ENCODE results near the gene MINDY4.

MINDY4 gene

GRCh38 chr7:30782690-30783089 is 11.5 kb downstream of the MINDY4 start:
- H3K4me3 ChIP-seq (ENCODE audit: low read length): no peak overlapping the region
- TF ChIP-seq, protein P1, sequence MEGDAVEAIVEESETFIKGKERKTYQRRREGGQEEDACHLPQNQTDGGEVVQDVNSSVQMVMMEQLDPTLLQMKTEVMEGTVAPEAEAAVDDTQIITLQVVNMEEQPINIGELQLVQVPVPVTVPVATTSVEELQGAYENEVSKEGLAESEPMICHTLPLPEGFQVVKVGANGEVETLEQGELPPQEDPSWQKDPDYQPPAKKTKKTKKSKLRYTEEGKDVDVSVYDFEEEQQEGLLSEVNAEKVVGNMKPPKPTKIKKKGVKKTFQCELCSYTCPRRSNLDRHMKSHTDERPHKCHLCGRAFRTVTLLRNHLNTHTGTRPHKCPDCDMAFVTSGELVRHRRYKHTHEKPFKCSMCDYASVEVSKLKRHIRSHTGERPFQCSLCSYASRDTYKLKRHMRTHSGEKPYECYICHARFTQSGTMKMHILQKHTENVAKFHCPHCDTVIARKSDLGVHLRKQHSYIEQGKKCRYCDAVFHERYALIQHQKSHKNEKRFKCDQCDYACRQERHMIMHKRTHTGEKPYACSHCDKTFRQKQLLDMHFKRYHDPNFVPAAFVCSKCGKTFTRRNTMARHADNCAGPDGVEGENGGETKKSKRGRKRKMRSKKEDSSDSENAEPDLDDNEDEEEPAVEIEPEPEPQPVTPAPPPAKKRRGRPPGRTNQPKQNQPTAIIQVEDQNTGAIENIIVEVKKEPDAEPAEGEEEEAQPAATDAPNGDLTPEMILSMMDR (IDR thresholded peaks at IDR 0.05; ENCODE audit: insufficient read depth, low read depth, low read length, missing control alignments): no peak
- no peak for DNase-seq (ENCODE audit: low read depth)

GRCh38 chr7:30785786-30786185 is 14.6 kb downstream of the MINDY4 start:
- H3K4me3 ChIP-seq (ENCODE audit: low read length): no peak overlapping the region
- TF ChIP-seq, protein P1 (IDR thresholded peaks at IDR 0.05; ENCODE audit: insufficient read depth, low read depth, low read length, missing control alignments): no peak
- no peak for DNase-seq (ENCODE audit: low read depth)

DNA sequence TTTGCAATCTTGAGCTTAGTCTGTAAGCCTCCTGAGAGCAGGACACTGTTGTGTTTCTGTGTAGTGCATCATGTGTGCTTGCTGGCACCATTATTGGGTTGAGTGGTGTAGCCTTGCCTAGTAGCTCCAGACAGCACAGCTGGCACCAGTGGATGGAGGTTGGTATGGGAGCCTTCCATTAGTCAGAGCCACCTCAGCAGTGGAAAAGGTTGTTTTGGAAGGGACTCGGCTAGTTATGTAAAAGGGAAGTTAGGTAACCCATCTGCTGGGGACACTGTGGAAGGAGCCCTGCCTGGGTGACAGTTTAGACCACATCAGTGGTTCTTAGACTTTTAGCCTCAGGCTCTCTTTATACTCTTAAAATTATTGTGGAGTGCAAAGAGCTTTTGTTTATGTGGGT is 16.3 kb downstream of the MINDY4 start:
- no peak for DNase-seq (ENCODE audit: low read depth)
- TF ChIP-seq, protein P1 (IDR thresholded peaks at IDR 0.05; ENCODE audit: insufficient read depth, low read depth, low read length, missing control alignments): no peak
- H3K4me3 ChIP-seq (ENCODE audit: low read length): no peak overlapping the region

DNA sequence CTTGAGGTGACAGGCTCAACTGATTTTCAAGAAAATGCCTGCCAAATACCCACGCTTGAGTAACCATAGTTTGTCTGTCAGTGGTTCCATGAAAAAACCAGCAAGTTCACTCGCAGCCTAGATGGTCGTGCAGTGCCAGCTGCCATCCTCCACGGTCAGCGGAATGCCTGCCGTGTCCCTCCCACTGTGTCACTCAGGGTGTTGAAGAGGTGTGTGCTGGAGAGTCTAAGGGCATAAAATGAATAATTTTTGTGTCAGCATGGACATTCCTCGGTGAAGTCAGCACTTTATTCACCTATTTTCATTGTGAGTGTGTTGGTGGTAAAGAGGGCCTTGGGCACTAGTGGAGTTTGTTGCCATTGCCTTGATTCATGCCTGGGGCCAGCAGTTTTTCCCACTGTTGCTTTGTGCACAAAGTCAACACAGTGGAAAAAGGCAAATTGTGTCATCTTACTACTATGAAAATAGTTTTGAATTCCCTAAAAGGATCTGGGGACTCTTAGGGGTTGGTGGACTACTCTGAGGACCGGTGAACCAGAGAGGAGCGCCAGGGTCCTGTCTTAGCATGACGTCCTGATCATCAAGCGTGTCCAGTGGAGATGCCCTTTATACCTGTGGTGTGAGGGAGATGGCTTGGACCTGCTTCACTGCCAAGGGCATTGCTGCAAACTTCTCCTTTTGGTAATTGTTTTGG is 17.6 kb downstream of the MINDY4 start:
- TF ChIP-seq, protein P1 (IDR thresholded peaks at IDR 0.05; ENCODE audit: insufficient read depth, low read depth, low read length, missing control alignments): no peak
- H3K4me3 ChIP-seq (ENCODE audit: low read length): no peak overlapping the region
- no peak for DNase-seq (ENCODE audit: low read depth)

DNA sequence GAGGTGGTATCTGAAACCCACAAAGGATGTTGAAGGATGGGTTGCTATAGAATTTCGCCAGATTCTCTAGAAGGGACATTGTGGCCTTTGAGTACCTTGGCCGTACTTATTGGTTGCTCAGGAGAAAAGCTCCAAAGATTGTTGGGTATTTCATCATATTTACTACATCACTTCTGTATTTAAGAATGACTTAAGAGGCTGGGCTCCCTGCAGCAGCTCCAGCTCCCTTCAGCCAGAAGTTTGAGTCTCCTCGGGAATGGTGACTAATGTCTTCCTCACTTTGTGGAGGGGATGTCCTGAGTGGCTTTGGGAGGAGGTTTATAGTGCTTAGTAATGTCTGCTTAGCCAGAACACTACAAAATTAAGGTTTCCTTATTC is 18.1 kb downstream of the MINDY4 start:
- TF ChIP-seq, protein P1 (IDR thresholded peaks at IDR 0.05; ENCODE audit: insufficient read depth, low read depth, low read length, missing control alignments): no peak
- DNase-seq (ENCODE audit: low read depth): peak; percentile 83
- H3K4me3 ChIP-seq (ENCODE audit: low read length): no peak overlapping the region

DNA sequence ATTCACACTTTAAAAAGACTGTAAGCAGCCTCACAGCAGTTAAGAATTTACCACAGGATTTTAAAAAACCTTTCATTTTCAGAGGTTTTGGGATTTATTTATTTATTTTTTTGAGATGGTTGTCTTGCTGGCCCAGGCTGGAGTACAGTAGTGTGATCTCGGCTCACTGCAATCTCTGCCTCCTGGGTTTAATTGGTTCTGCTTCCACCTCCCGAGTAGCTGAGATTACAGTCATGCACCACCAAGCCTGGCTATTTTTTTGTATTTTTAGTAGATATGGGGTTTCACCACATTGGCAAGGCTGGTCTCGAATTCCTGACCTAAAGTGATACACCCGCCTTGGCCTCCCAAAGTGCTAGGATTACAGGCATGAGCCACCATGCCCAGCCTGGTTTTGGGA is 19.1 kb downstream of the MINDY4 start:
- H3K4me3 ChIP-seq (ENCODE audit: low read length): no peak overlapping the region
- TF ChIP-seq, protein P1 (IDR thresholded peaks at IDR 0.05; ENCODE audit: insufficient read depth, low read depth, low read length, missing control alignments): no peak
- no peak for DNase-seq (ENCODE audit: low read depth)

DNA sequence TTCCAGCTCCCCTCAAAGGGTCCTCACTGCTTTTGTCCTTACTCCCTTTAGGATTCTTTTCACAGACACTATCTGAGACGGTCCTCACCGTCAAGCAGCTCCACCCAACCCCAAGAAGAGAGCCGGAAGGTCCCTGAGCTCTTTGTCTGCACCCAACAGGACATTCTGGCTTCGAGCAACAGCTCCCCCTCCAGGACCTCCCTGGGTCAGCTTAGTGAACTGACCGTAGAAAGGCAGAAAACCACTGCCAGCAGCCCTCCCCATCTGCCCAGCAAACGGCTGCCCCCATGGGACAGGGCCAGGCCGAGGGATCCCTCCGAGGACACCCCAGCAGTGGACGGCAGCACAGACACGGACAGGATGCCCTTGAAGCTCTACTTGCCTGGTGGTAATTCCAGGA is 19.9 kb downstream of the MINDY4 start:
- no peak for DNase-seq (ENCODE audit: low read depth)
- TF ChIP-seq, protein P1 (IDR thresholded peaks at IDR 0.05; ENCODE audit: insufficient read depth, low read depth, low read length, missing control alignments): no peak
- H3K4me3 ChIP-seq (ENCODE audit: low read length): no peak overlapping the region
